ENCODE data around the gene FAAP100.

FAAP100 gene

DNA sequence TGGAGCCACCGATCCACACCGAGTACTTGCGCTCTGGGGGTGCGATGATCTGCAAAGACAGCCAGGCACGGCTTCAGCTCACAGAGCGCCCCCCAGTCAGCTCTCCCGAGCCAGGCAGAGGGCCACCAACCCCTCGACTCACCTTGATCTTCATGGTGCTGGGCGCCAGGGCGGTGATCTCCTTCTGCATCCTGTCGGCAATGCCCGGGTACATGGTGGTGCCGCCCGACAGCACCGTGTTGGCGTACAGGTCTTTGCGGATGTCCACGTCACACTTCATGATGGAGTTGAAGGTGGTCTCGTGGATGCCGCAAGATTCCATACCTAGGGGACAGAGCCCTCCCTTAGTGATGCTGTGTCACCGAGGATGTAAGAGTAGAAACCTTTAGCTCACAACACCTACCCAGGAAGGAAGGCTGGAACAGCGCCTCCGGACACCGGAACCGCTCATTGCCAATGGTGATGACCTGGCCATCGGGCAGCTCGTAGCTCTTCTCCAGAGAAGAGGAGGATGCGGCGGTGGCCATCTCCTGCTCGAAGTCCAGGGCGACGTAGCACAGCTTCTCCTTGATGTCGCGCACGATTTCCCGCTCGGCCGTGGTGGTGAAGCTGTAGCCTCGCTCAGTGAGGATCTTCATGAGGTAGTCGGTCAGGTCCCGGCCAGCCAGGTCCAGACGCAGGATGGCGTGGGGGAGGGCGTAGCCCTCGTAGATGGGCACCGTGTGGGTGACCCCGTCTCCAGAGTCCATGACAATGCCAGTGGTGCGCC is 41.2 kb downstream of the FAAP100 start:
- DNase-seq (ENCODE audit: low spot score) = no peak

GRCh38 chr17:81509972-81510784 is 42.0 kb downstream of the FAAP100 start:
- DNase-seq (ENCODE audit: low spot score) = no peak

- DNase-seq (ENCODE audit: low spot score) = no peak
These were observed 42.8 kb downstream of the FAAP100 start for GRCh38 chr17:81509207-81509971.

- DNase-seq (ENCODE audit: low spot score) = no peak
These were observed 43.4 kb downstream of the FAAP100 start for GRCh38 chr17:81508639-81509206.

DNA sequence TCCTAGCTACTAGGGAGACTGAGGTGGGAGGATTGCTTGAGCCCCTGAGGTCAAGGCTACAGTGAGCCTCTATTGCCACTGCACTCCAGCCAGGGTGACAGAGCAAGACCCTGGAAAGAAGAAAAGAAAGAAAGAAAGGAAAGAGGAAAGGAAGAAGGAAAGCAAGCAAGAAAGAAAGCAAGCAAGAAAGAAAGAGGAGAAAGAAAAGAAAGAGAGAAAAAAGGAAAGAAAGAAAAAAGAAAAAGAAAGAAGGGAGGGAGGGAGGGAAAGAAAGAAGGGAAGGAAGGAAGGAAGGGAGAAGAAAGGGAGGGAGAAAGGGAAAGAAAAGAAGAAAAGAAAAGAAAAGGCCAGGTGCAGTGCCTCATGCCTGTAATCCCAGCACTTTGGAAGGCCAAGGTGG is 48.5 kb downstream of the FAAP100 start:
- DNase-seq (ENCODE audit: low spot score) = no peak

GRCh38 chr17:81502471-81503017 is 49.6 kb downstream of the FAAP100 start:
- DNase-seq (ENCODE audit: low spot score) = no peak

- DNase-seq (ENCODE audit: low spot score) = no peak
These were observed 52.1 kb downstream of the FAAP100 start for GRCh38 chr17:81500047-81500446.

DNA sequence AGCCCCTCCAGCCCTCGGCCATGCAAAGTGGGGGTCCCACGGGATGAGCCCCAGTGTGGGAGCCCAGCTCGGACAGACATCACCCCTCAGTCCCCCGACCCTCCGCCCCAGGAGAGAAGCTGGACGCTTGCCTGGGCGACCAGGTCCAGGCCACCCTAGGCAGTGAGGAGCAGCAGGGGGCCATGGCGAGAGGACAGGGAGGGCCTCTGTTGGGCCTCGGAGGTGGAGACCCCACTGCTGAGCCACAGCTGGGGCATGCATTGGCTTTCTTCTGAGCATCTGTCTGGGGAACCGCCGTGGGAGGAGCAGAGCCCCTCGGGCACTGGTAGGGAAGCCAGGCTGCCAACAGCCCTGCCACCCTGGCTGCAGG is 52.6 kb downstream of the FAAP100 start:
- no peak for DNase-seq (ENCODE audit: low spot score)

GRCh38 chr17:81498953-81499600 is 53.1 kb downstream of the FAAP100 start:
- no peak for DNase-seq (ENCODE audit: low spot score)

- peak; percentile 51 for DNase-seq (ENCODE audit: low spot score)
These were observed 57.4 kb downstream of the FAAP100 start for GRCh38 chr17:81494626-81495377.

- no peak for DNase-seq (ENCODE audit: low spot score)
These were observed 58.7 kb downstream of the FAAP100 start for GRCh38 chr17:81493198-81494038.

DNA sequence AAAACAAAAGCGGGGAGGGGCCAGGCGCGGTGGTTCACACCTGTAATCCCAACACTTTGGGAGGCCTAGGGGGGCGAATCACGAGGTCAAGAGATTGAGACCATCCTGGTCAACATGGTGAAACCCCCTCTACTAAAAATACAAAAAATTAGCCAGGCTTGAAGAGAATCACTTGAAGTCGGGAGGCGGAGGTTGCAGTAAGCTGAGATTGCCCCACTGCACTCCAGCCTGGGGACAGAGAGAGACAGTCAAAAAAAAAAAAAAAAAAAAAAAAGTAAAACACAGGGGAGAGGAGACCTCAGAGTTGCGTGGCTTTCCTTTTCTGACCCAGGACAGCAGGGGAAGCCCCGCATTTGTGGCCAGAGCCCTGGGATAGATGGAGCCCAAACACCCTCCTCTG is 59.4 kb downstream of the FAAP100 start:
- DNase-seq (ENCODE audit: low spot score) = no peak

DNA sequence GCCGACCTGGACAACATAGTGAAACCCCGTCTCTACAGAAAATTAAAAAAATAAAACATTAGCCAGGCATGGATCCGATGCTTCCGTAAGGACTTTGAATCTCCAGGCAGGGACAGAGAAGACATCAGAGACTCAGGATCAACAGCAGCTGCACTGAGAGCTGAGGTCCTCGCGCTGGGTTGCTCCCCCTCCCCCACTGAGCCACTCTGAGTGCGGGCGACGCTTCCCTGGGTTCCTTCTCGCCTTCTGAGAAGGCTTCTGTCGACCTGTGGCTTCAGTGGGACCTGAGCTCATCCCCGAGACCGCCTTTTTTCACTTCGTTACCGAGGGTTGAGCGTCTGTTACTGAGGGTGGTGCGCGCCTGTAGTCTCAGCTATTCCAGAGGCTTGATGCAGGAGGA is 60.0 kb downstream of the FAAP100 start:
- no peak for DNase-seq (ENCODE audit: low spot score)

GRCh38 chr17:81491761-81492160 is 60.4 kb downstream of the FAAP100 start:
- DNase-seq (ENCODE audit: low spot score) = no peak

- no peak for DNase-seq (ENCODE audit: low spot score)
These were observed 61.0 kb downstream of the FAAP100 start for GRCh38 chr17:81491181-81491581.

- DNase-seq (ENCODE audit: low spot score) = no peak
These were observed 61.9 kb downstream of the FAAP100 start for GRCh38 chr17:81489998-81490992.

Measured in NAMALWA (cell line).